CD4-positive, alpha-beta memory T cell (primary cell): ENCODE results near the gene APOA4. TPM values are rescaled to one million over a fixed set of nuclear protein-coding genes. Genes with fewer than 3 reads are reported as not detected.

Experiments used
- CTCF ChIA-PET: fragments of 350-600 bp; sonication (Branson Sonifier 250); formaldehyde crosslinking; loops from one replicate; lab custom pipeline; 2021; ENCODE audit warnings: inconsistent platforms; ENCODE audit not compliant: partially characterized antibody; lab: Charles Lee
- POLR2A ChIA-PET: fragments of 350-600 bp; sonication (Branson Sonifier 250); formaldehyde crosslinking; loops from one replicate; lab custom pipeline; 2021; ENCODE audit not compliant: partially characterized antibody; lab: Charles Lee
- DNase-seq, 5 donors: peaks; one replicate each; pipeline versions ENCODE4 v3.0.0 to v3.0.0-alpha.2; 2020 to 2022; ENCODE audit warnings: mixed read lengths in 1 of 5
- H3K27ac ChIP-seq: one replicate; pipeline ENCODE4 v1.7.0; 2013; ENCODE audit warnings: low read depth, low read length
- H3K27me3 ChIP-seq: 2 replicates; pipeline ENCODE4 v1.7.0; 2013; ENCODE audit warnings: mild to moderate bottlenecking, low read length, moderate library complexity; ENCODE audit not compliant: insufficient read depth
- H3K36me3 ChIP-seq: 2 replicates; pipeline ENCODE4 v1.7.0; 2013; ENCODE audit warnings: mild to moderate bottlenecking, low read length, moderate library complexity; ENCODE audit not compliant: insufficient read depth
- H3K4me1 ChIP-seq: 2 replicates; pipeline ENCODE4 v1.7.0; 2013; ENCODE audit warnings: mild to moderate bottlenecking, low read length, moderate library complexity; ENCODE audit not compliant: insufficient read depth
- H3K4me3 ChIP-seq, 2 donors: one replicate each; pipeline ENCODE4 v1.7.0; 2013; ENCODE audit warnings: low read length in 2 of 2, mild to moderate bottlenecking in 1 of 2
- H3K9me3 ChIP-seq, 2 donors: one replicate each; pipeline ENCODE4 v1.7.0; 2013; ENCODE audit warnings: low read length in 2 of 2, control low read depth in 1 of 2; ENCODE audit not compliant: control insufficient read depth in 1 of 2
- H3K27ac Mint-ChIP-seq, 7 donors: one replicate each; pipeline ENCODE4 v1.8.0; 2020 to 2021; ENCODE audit warnings: mixed read lengths in 7 of 7, mild to moderate bottlenecking in 6 of 7, inconsistent platforms in 3 of 7, moderate library complexity in 3 of 7
- H3K27me3 Mint-ChIP-seq, 2 donors: one replicate each; pipeline ENCODE4 v1.8.0; 2020 to 2021; ENCODE audit warnings: mixed read lengths in 2 of 2
- H3K36me3 Mint-ChIP-seq, 2 donors: one replicate each; pipeline ENCODE4 v1.8.0; 2020 to 2021; ENCODE audit warnings: mixed read lengths in 2 of 2, inconsistent platforms in 1 of 2, mild to moderate bottlenecking in 1 of 2
- H3K4me1 Mint-ChIP-seq, 4 donors: one replicate each; pipeline ENCODE4 v1.8.0; 2020 to 2021; ENCODE audit warnings: mixed read lengths in 4 of 4, mild to moderate bottlenecking in 1 of 4
- H3K4me3 Mint-ChIP-seq, 8 donors: one replicate each; pipeline ENCODE4 v1.8.0; 2020 to 2021; ENCODE audit warnings: mixed read lengths in 8 of 8, mild to moderate bottlenecking in 7 of 8, moderate library complexity in 6 of 8, inconsistent platforms in 3 of 8
- H3K9me3 Mint-ChIP-seq, 8 donors: one replicate each; pipeline ENCODE4 v1.8.0; 2020 to 2021; ENCODE audit warnings: mixed read lengths in 8 of 8, mild to moderate bottlenecking in 5 of 8, inconsistent platforms in 3 of 8, moderate library complexity in 1 of 8
- intact Hi-C: fragments of 100-400 bp; cut with micrococcal nuclease; formaldehyde crosslinking; loops from one replicate; pipeline ENCODE4 v1.15.1; 2023
- polyA plus RNA-seq, 2 donors: library from polyadenylated mRNA; unstranded; fragments of 300-500 nt; fragmentation: Illumina TruSeq; gene quantifications; one replicate each; pipeline ENCODE4 v1.2.3, GENCODE V29; 2021
- total RNA-seq, 2 experiments: library from RNA; stranded (reverse); gene quantifications; one replicate each; pipeline ENCODE4 v1.2.3, GENCODE V29; 2021

APOA4 gene
- total and polyA plus RNA-seq, 4 experiments from 2014 or later, result not detected

DNA sequence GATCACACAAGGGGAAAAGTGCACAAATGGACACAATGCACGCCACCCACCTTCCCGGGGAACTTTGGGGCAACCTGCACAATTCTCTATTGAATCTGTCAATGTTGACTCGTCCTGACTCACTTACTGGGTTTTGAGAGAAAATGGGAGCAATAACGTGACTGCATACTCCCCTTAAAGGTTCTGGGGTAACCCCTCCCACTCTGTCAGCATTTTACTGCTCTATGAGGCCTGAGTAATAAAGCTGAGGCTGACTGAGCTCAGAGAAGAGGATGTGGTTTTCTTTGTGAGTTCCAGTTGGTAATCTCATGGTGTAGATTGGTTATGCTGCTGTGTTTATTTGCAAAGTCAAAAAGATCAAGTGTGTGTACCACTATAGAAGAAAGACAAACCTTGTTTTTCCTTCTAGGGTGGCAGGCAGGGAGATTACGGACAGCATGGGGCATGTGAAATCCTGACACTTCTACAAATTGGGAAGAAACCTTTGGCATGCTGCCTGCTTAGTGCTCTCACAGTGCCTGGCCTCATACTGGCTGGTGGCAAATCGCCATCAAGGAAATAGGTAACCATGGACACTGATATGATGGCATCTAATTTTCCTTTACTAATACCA lies 30.5 kb upstream of the APOA4 start:
- ChIA-PET CTCF (interaction anchor here (0.6 to 12.6 kb wide), 9 partner anchors 11 to 252 kb away, joined by 3 to 168 read pairs (median 5); partner anchors contain the start of genes APOA1, APOA5, BUD13 and SIK3), POLR2A (interaction anchor here (0.6 to 7.7 kb wide), 27 partner anchors 8 to 374 kb away, joined by 3 to 103 read pairs (median 6); partner anchors contain the start of genes APOA1, APOA5, PAFAH1B2 and SIDT2)
- Histone ChIP-seq H3K27ac (peak overlapping the region; percentile 52), H3K4me1 (peaks cover 81% of the 10 kb centered on the region), H3K27me3 (no peaks in the 10 kb centered on the region), H3K9me3 (no peaks in the 10 kb centered on the region), H3K36me3 (peaks cover 18% of the 10 kb centered on the region), H3K4me3 (peak overlapping the region; percentile 8 to 38)
- no peaks in the 10 kb centered on the region for H3K27me3 Mint-ChIP-seq
- DNase-seq, result peak; percentile 81 to 91 (median 85)
- H3K9me3 Mint-ChIP-seq, result peaks cover 0 to 4% (median 0%) of the 10 kb centered on the region in 8 donors
- H3K4me1 Mint-ChIP-seq, result peaks cover 67 to 84% (median 74%) of the 10 kb centered on the region in 4 donors
- H3K4me3 Mint-ChIP-seq, result peak overlapping the region; percentile 53 to 90 (median 77)
- intact Hi-C loops, result loop anchor here (1.0 to 5.0 kb wide), 5 partner anchors 17 to 379 kb away; partner anchors contain the start of genes APOA5, BUD13, PCSK7 and RNF214
- peak overlapping the region; percentile 83 to 98 (median 95) for H3K27ac Mint-ChIP-seq
- H3K36me3 Mint-ChIP-seq, result peaks cover 26 to 27% of the 10 kb centered on the region in 2 donors

DNA sequence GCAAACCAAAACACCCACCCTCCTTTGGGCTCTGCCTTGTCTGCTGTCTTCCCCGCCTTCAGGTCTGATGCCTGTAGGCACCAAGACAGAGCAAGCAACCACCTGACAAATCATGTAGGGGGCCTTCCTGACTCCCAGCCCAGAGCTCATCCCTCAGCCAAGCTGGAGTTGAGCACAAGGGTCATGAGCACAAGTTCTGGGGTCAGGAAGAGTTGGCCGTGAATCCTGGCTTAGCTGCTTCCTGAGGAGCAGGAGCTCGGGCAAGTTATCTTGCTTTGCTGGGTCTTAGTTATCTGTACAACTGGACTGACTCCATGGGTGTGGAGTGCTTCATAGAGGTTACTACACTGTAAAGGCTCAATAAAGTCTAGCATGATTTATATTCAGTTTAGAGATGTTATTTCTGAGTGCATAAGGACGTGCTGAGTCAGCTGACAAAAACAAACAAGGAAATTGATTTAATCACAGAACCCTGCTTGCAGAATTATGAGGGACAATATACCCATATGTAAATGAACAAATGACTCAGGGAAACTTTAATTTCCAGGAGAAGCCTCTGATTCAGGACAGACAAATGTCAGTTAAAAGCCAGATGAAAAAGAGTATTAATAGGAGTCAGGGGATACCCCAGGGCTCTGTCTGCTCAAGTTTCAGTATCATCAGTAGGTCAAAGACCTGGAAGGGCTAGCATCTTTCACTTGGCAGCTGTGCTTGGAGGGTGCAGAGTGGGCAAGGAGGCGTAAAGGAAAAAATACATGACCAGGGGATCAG lies 29.3 kb upstream of the APOA4 start:
- ChIA-PET POLR2A (interaction anchor here (0.9 to 7.7 kb wide), 19 partner anchors 9 to 327 kb away, joined by 3 to 103 read pairs (median 12); partner anchors contain the start of genes APOA1, APOA5, PAFAH1B2 and SIDT2), CTCF (interaction anchor here (1.2 to 12.6 kb wide), 10 partner anchors 13 to 291 kb away, joined by 3 to 168 read pairs (median 6); partner anchors contain the start of genes APOA1, APOA5, BUD13 and PAFAH1B2)
- Mint-ChIP-seq H3K36me3 (peaks cover 17 to 18% of the 10 kb centered on the region in 2 donors), H3K27ac (peak overlapping the region; percentile 83 to 98 (median 95)), H3K27me3 (no peaks in the 10 kb centered on the region), H3K9me3 (peaks cover 0 to 4% (median 0%) of the 10 kb centered on the region in 8 donors), H3K4me3 (peak overlapping the region in 7 of 8 donors; percentile 53 to 90 (median 77)), H3K4me1 (peaks cover 67 to 79% (median 73%) of the 10 kb centered on the region in 4 donors)
- Histone ChIP-seq H3K27ac (peak overlapping the region; percentile 52), H3K9me3 (no peaks in the 10 kb centered on the region), H3K4me3 (peak overlapping the region in 1 of 2 donors; percentile 38), H3K4me1 (peaks cover 81% of the 10 kb centered on the region), H3K27me3 (no peaks in the 10 kb centered on the region), H3K36me3 (peaks cover 13% of the 10 kb centered on the region)
- intact Hi-C loops, result loop anchor here (1.0 to 5.0 kb wide), 5 partner anchors 16 to 380 kb away; partner anchors contain the start of genes APOA5, BUD13, PCSK7 and RNF214
- no peak for DNase-seq

DNA sequence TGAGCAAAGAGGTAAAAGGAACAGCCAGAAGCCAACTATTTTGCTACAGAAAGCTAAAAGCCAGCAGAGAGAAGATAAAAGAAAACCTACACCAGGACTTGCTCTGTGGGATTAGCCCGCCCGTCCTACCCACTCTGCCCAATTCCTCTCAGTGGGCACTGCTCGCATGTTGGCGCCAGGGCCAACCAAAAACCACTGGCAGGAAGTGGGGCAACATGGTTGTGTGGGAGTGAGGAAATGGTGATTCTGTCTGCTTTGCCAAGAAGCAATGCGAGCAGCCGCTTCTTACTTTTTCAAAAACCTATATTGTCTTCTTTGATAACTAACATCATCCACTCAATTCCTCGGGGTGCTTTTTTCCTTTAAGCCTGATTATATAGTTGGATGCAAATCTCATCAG lies 28.5 kb upstream of the APOA4 start:
- H3K36me3 Mint-ChIP-seq, result peaks cover 19 to 20% of the 10 kb centered on the region in 2 donors
- POLR2A ChIA-PET, result interaction anchor here (0.9 to 7.7 kb wide), 11 partner anchors 10 to 293 kb away, joined by 3 to 103 read pairs (median 16); partner anchors contain the start of genes APOA1, APOA5, PAFAH1B2 and SIK3

DNA sequence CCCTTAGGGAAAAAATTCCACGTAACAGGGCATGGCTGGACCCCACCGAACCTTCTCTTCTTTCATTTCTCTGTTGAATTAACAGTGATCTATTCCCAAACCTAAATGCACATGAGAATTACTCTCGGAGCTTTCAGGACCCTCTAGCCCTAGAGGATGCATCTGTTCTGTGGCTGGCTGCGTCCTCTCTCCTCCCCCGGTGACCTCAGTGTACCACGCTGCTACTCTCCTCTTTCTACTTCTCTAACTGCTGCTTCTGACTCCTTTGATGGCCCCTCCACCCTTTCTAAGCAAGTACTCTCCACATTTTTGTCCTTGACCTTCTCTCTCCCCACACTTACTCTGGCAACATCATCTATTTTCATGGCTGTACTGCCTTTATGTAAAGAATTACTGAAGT lies 26.4 kb upstream of the APOA4 start:
- intact Hi-C loops, result no loop called here

More for the DNA sequence above, 28.5 kb upstream of the APOA4 start:
- peaks cover 0 to 4% (median 0%) of the 10 kb centered on the region in 8 donors for H3K9me3 Mint-ChIP-seq
- peaks cover 62 to 71% (median 67%) of the 10 kb centered on the region in 4 donors for H3K4me1 Mint-ChIP-seq
- peak; percentile 35 to 75 (median 48) for DNase-seq
- intact Hi-C loops, result loop anchor here (2.0 to 5.0 kb wide), 3 partner anchors 79 to 381 kb away; partner anchors contain the start of genes BUD13, PCSK7 and RNF214
- Histone ChIP-seq H3K27ac (peak overlapping the region; percentile 52), H3K36me3 (peaks cover 21% of the 10 kb centered on the region), H3K4me1 (peaks cover 75% of the 10 kb centered on the region), H3K4me3 (peak overlapping the region; percentile 4 to 22), H3K9me3 (no peaks in the 10 kb centered on the region), H3K27me3 (no peaks in the 10 kb centered on the region)
- peak overlapping the region; percentile 83 to 98 (median 95) for H3K27ac Mint-ChIP-seq
- CTCF ChIA-PET, result interaction anchor here (0.6 to 12.6 kb wide), 9 partner anchors 10 to 254 kb away, joined by 3 to 168 read pairs (median 9); partner anchors contain the start of genes APOA1, APOA5, SIK3 and ZPR1
- H3K27me3 Mint-ChIP-seq, result no peaks in the 10 kb centered on the region
- H3K4me3 Mint-ChIP-seq, result peak overlapping the region; percentile 53 to 90 (median 76)

DNA sequence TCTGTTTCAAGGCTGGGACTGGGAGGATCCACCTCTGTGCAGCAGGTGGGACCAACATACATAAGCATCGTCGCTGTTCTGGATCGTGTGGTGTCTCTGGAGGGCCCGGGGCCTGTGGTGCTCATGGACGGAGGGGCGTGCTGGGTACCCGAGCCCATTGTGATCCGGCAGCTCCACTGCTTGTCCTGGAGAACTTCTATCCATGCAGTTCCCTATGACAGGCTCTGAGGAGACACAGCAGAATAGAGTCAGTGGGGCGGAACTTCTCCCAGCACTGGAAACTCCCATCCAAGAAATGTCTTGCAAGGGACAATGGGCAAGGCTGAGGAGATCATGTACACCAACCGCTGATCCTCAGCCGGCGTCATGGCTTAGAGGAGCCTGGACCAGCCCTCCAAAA lies 26.0 kb upstream of the APOA4 start:
- no peak overlapping the region for H3K4me3 Mint-ChIP-seq

More for the DNA sequence above, 26.4 kb upstream of the APOA4 start:
- no peak overlapping the region for H3K27ac ChIP-seq
- H3K4me3 ChIP-seq, result no peak overlapping the region
- Mint-ChIP-seq H3K27me3 (no peaks in the 10 kb centered on the region), H3K4me3 (no peak overlapping the region), H3K36me3 (peaks cover 39 to 40% of the 10 kb centered on the region in 2 donors), H3K4me1 (peaks cover 47 to 52% (median 50%) of the 10 kb centered on the region in 4 donors), H3K27ac (peak overlapping the region in 6 of 7 donors; percentile 30 to 97 (median 64)), H3K9me3 (peaks cover 0 to 3% (median 0%) of the 10 kb centered on the region in 8 donors)
- peaks cover 54% of the 10 kb centered on the region for H3K4me1 ChIP-seq
- peaks cover 42% of the 10 kb centered on the region for H3K36me3 ChIP-seq
- H3K27me3 ChIP-seq, result no peaks in the 10 kb centered on the region
- POLR2A ChIA-PET, result interaction anchor here (1.1 to 7.7 kb wide), 3 partner anchors 13 to 249 kb away, joined by 3 to 103 read pairs (median 4); partner anchors contain the start of genes APOA1 and ZPR1
- CTCF ChIA-PET, result interaction anchor here (1.1 to 12.6 kb wide), 4 partner anchors 9 to 256 kb away, joined by 3 to 168 read pairs (median 35); partner anchors contain the start of genes APOA1 and APOA5
- no peak for DNase-seq
- no peaks in the 10 kb centered on the region for H3K9me3 ChIP-seq

DNA sequence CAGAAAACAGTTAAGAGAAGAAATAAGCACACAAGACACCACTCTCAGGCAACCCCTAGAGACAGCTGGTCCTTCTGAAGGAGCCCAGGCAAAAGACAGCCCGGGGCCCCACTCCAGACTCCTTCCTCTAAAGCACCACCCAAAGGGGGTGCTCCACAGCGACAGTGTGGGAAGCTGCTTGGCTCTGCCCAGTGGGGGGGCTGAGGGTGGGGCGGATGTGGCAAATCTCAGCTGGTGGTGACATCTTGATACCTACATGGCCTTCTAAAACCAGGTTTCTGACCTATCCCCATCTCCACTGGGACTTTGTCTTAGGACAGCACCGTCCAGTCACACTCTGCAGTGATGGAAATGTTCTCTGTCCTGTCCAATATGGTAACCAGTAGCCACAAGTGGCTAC lies 24.5 kb upstream of the APOA4 start:
- peak in 1 of 5 donors; percentile 25 for DNase-seq
- POLR2A ChIA-PET, result interaction anchor here (1.2 kb wide), 1 partner anchor 11 kb away, joined by 3 read pairs; no protein-coding TSS in a partner anchor
- Mint-ChIP-seq H3K4me3 (no peak overlapping the region), H3K36me3 (peaks cover 46 to 49% of the 10 kb centered on the region in 2 donors), H3K27ac (peak overlapping the region in 3 of 7 donors; percentile 27 to 67 (median 56)), H3K9me3 (no peaks in the 10 kb centered on the region), H3K4me1 (peaks cover 29 to 33% (median 31%) of the 10 kb centered on the region in 4 donors), H3K27me3 (no peaks in the 10 kb centered on the region)
- Histone ChIP-seq H3K9me3 (no peaks in the 10 kb centered on the region), H3K4me3 (no peak overlapping the region), H3K27me3 (no peaks in the 10 kb centered on the region), H3K27ac (no peak overlapping the region), H3K4me1 (peaks cover 35% of the 10 kb centered on the region), H3K36me3 (peaks cover 45% of the 10 kb centered on the region)
- CTCF ChIA-PET, result interaction anchor here (1.1 to 12.6 kb wide), 3 partner anchors 11 to 56 kb away, joined by 3 to 168 read pairs (median 16); partner anchors contain the start of genes APOA1 and APOA5
- intact Hi-C loops, result no loop called here

More for the DNA sequence above, 26.0 kb upstream of the APOA4 start:
- Mint-ChIP-seq H3K9me3 (peaks cover 0 to 2% (median 0%) of the 10 kb centered on the region in 8 donors), H3K4me1 (peaks cover 43 to 47% (median 46%) of the 10 kb centered on the region in 4 donors), H3K27ac (peak overlapping the region in 1 of 7 donors; percentile 24), H3K36me3 (peaks cover 39 to 40% of the 10 kb centered on the region in 2 donors), H3K27me3 (no peaks in the 10 kb centered on the region)
- H3K4me3 ChIP-seq, result no peak overlapping the region
- H3K4me1 ChIP-seq, result peaks cover 49% of the 10 kb centered on the region
- peaks cover 42% of the 10 kb centered on the region for H3K36me3 ChIP-seq
- POLR2A ChIA-PET, result interaction anchor here (1.1 to 7.7 kb wide), 3 partner anchors 13 to 250 kb away, joined by 3 to 103 read pairs (median 4); partner anchors contain the start of genes APOA1 and ZPR1
- intact Hi-C loops, result no loop called here
- H3K27me3 ChIP-seq, result no peaks in the 10 kb centered on the region
- H3K9me3 ChIP-seq, result no peaks in the 10 kb centered on the region
- no peak overlapping the region for H3K27ac ChIP-seq
- CTCF ChIA-PET, result interaction anchor here (1.1 to 12.6 kb wide), 4 partner anchors 9 to 256 kb away, joined by 3 to 168 read pairs (median 35); partner anchors contain the start of genes APOA1 and APOA5
- no peak for DNase-seq
